HUES48 (cell line): ENCODE data around the gene EFR3B.

ENCODE experiments used
- H3K27ac ChIP-seq: one replicate; pipeline ENCODE4 v1.7.0; 2013; ENCODE audit warnings: low read depth, low read length, inconsistent platforms
- H3K27me3 ChIP-seq: 2 replicates; pipeline ENCODE4 v1.6.1; 2013; ENCODE audit warnings: mild to moderate bottlenecking, low read length; ENCODE audit not compliant: control insufficient read depth, insufficient read depth
- H3K36me3 ChIP-seq: 2 replicates; pipeline ENCODE4 v1.6.1; 2013; ENCODE audit warnings: low read length; ENCODE audit not compliant: control insufficient read depth, insufficient read depth
- H3K4me1 ChIP-seq: 2 replicates; pipeline ENCODE4 v1.6.1; 2013; ENCODE audit warnings: mild to moderate bottlenecking, low read length; ENCODE audit not compliant: control insufficient read depth, insufficient read depth
- H3K4me3 ChIP-seq: 2 replicates; pipeline ENCODE4 v1.5.1; 2013; ENCODE audit warnings: mild to moderate bottlenecking, low read depth, low read length
- H3K9ac ChIP-seq: 2 replicates; pipeline ENCODE4 v1.6.1; 2013; ENCODE audit warnings: mild to moderate bottlenecking, low read depth, low read length, moderate library complexity
- H3K9me3 ChIP-seq: 2 replicates; pipeline ENCODE4 v1.6.1; 2013; ENCODE audit warnings: low read length; ENCODE audit not compliant: control insufficient read depth, insufficient read depth

EFR3B gene

DNA sequence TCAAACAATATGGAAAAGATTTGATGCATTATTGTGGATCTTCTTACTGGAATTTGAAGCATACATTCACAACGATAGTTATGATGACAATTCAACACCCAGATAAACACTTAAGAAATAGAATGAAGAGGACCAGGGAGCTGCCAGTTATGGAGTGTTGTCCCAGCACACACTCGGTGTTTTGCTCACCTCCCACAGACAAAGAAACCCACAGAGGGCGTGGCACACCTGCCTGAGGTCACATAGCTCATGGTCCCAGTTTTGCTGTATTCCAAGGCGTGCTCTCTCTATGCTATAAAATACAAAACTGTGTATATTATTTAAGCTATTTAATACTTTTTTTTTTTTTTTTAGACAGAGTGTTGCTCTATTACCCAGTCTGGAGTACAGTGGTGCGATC is 31.1 kb downstream of the EFR3B start:
- Histone ChIP-seq H3K36me3 (no peaks in the 10 kb centered on the region), H3K4me3 (no peak overlapping the region), H3K4me1 (no peaks in the 10 kb centered on the region), H3K9me3 (no peaks in the 10 kb centered on the region), H3K27ac (no peak overlapping the region), H3K9ac (no peak overlapping the region), H3K27me3 (no peaks in the 10 kb centered on the region)

DNA sequence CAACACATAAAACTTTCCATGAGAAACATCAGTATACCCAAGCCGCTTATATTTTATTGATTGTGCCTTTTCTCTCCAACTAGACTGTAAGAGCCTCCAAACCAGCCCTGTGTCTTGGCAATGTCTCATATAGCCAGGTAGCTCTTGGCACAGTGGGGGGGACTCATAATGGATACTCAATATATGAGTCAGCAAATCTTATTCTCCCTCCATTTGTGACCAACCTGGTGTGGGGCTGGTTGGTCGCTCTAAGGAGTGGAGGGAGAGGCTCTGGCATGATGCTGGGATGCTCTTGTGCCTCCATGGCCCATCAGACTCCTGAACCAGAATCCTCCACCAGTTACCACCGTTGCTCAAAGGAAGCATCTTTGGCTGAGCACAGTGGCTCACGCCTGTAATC is 32.0 kb downstream of the EFR3B start:
- Histone ChIP-seq H3K9me3 (no peaks in the 10 kb centered on the region), H3K4me3 (no peak overlapping the region), H3K4me1 (no peaks in the 10 kb centered on the region), H3K9ac (no peak overlapping the region), H3K36me3 (no peaks in the 10 kb centered on the region), H3K27me3 (no peaks in the 10 kb centered on the region), H3K27ac (no peak overlapping the region)

DNA sequence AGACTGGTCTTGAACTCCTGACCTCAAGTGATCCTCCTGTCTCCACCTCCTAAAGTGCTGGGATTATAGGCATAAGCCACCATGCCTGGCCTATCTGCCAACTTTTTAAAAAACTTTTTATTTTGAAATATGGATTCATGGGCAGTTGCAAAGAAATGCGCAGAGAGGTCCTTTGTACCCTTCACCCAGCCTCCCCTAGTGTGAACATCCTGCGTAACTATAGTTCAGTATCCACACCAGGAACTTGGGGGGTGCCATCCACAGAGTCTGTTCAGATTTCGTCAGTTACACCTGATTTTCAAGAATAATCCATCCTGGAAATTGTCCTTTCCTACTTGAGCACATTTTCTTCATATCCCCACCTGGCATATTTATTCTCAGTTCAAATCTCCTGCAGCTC is 33.0 kb downstream of the EFR3B start:
- no peak overlapping the region for H3K9ac ChIP-seq
- H3K9me3 ChIP-seq, result no peaks in the 10 kb centered on the region
- no peaks in the 10 kb centered on the region for H3K27me3 ChIP-seq
- no peak overlapping the region for H3K4me3 ChIP-seq
- H3K4me1 ChIP-seq, result no peaks in the 10 kb centered on the region
- no peak overlapping the region for H3K27ac ChIP-seq
- no peaks in the 10 kb centered on the region for H3K36me3 ChIP-seq

DNA sequence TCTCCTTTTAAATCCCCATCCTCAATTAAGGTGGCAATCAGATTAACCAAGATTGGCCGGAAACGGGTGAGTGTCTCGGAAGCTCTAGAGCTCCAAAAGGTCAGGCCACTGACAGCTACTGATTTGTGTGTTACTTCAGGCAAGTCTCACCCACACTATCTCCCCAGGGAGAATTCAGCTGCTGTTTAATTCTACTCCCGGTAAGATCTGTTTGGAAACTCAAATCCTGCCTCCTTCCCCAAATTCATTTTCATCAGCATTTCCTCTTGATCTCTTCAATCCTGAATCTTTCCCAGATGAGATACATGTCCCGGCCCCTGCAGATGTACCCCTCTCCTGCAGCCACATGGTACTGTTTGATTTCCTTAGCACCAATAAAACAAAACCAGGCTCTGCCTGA is 34.9 kb downstream of the EFR3B start:
- H3K36me3 ChIP-seq, result no peaks in the 10 kb centered on the region
- H3K27ac ChIP-seq, result no peak overlapping the region
- no peak overlapping the region for H3K9ac ChIP-seq
- H3K4me3 ChIP-seq, result no peak overlapping the region
- H3K9me3 ChIP-seq, result no peaks in the 10 kb centered on the region
- no peaks in the 10 kb centered on the region for H3K4me1 ChIP-seq
- H3K27me3 ChIP-seq, result no peaks in the 10 kb centered on the region

DNA sequence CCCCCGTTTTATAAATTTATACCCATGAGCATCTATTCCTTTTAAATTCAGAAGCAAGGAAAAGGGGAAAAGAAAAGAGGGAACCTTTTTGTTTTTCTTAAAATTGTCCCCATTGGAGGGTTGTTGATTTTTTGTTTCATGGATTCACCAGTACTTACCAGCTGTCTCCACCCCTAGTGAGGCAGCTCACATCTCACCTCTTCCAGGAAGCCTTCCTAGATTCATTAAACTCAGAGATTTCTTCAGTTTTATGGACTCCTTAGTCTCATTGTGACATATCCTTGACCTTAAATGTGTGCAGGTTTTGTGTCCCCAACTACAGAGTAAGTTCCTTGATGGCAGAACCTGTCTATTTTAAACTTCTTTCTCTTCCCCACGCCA is 35.9 kb downstream of the EFR3B start:
- Histone ChIP-seq H3K4me1 (no peaks in the 10 kb centered on the region), H3K9me3 (no peaks in the 10 kb centered on the region), H3K27ac (no peak overlapping the region), H3K27me3 (no peaks in the 10 kb centered on the region), H3K4me3 (no peak overlapping the region), H3K9ac (no peak overlapping the region), H3K36me3 (no peaks in the 10 kb centered on the region)

DNA sequence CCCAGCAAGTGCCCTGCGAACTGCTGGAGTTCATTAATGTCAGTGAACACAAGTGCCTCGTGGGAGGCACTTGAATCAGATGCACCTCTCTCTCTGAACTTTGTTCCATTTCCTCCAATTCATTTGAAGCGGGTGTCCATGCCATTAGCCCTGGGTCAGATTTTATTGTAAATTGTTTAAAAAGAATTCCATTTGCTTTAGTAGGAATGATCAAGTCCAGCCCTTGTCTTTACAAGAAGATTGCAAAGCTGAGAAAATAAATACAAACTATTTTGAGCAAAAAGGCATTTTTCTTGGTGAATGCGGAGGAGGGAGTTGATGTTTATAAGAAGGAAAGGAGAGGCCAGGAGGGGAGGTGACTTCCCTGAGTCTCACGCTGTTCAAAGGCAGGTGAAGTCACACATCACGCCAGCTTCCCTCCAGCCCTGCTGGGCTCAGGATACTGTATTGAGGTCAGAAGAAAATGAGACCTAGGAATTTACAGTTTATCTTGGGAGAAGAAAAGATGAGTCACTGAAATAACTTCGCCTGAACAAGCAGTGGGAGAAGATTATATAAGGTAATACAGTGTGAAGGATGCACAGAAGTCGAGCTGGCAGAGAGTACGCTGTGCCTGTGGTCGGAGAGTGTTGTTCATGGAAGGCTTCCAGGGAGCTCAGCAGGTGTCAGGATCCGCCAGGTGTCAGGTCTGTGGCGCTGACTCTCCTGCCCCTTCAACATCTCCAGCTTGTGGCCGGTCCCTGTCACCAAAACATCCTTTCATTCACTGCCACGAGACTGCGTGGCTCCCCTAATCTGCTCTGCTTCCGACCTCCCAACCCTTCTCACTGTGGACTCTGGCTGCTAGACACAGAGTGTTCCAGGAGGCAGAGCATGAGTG is 36.5 kb downstream of the EFR3B start:
- Histone ChIP-seq H3K4me3 (no peak overlapping the region), H3K36me3 (no peaks in the 10 kb centered on the region), H3K27me3 (no peaks in the 10 kb centered on the region), H3K27ac (no peak overlapping the region), H3K4me1 (no peaks in the 10 kb centered on the region), H3K9ac (no peak overlapping the region), H3K9me3 (no peaks in the 10 kb centered on the region)

DNA sequence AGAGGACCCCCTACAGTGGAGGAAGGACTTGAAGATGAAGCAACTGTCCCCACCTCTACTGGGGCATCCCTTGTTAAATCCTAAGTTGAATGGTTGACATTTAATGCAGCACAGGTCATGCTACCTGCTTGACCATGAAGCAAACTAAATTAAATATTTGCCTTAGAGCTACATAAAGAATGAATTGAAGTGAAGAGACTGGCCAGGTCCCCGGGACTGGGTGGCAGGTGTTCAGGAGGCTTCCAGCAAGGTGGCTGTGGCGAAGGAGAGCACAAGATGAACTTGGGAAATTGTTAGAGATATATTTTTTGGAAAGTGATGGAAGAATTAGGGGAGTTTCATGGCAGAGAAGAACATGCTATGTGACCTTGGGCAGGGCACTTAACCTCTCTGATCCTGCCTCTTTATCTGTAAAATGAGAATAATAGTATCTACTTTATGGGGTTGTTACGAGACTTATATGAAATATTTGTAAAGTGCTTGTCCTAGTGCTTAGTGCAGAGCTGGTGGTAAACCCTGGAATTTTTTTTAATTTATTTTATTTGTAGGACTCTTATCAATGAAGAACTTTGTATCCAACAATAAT is 37.3 kb downstream of the EFR3B start:
- no peak overlapping the region for H3K27ac ChIP-seq
- H3K27me3 ChIP-seq, result no peaks in the 10 kb centered on the region
- no peaks in the 10 kb centered on the region for H3K36me3 ChIP-seq
- no peaks in the 10 kb centered on the region for H3K4me1 ChIP-seq
- no peak overlapping the region for H3K4me3 ChIP-seq
- H3K9ac ChIP-seq, result no peak overlapping the region
- H3K9me3 ChIP-seq, result no peaks in the 10 kb centered on the region

DNA sequence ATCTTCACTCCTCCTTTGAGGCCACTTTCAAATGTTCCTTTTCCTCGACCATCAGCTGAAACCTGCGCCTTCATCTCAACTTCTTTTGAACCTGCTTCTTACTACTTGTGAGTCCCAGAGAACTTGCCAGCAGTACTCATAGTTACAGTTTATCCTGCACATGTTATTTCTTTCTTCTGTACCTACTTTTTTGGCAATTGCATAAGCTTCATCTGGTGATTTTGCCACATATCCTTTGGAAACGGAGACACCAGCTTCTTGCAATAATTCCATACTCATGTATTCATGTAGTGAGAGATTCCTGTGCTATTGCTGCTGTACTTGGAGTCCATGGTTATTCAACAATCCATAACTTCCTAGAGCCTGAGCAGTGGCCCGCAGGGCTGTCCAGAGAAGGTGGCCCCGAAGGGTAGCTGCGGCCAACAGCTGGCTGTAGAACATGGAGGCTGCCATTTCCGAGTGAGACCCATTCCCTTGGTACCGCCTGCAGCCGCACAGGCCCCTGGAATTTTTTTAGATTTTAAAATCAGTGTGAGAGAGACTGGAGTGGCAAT is 39.4 kb downstream of the EFR3B start:
- no peak overlapping the region for H3K9ac ChIP-seq
- no peak overlapping the region for H3K27ac ChIP-seq
- no peaks in the 10 kb centered on the region for H3K9me3 ChIP-seq
- no peak overlapping the region for H3K4me3 ChIP-seq
- H3K36me3 ChIP-seq, result no peaks in the 10 kb centered on the region
- no peaks in the 10 kb centered on the region for H3K4me1 ChIP-seq
- H3K27me3 ChIP-seq, result no peaks in the 10 kb centered on the region

DNA sequence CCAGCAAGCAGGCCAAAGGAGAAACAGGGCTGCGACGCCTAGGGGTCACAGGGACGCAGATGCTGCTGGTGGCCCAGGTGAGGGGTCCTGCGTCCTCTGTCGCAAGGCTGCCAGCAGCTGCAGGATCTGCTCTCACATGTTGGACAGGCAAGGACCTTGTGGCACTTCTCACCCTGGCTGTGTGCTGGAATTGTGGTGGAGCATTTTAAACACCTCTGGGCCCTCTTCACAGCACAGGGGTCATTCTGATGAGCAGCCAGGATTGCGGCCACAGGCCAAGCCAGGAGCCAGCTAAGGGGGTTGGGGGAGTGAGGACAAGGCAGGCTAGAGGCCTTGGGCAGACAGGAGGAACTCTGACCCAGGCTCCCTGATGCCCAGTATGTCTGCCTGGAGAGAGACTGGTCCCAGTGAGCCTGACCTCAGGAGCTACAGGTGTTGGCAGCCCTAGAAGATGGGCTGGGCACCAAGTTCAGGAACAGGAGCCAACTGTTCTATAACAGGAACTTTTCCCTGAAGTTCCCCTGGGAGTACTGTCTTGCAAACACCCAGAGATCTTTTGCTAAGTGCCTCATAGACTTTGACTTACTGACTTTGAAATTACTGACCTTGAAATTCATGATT is 40.2 kb downstream of the EFR3B start:
- H3K4me3 ChIP-seq, result no peak overlapping the region
- no peak overlapping the region for H3K27ac ChIP-seq
- no peaks in the 10 kb centered on the region for H3K9me3 ChIP-seq
- H3K4me1 ChIP-seq, result no peaks in the 10 kb centered on the region
- H3K27me3 ChIP-seq, result no peaks in the 10 kb centered on the region
- no peak overlapping the region for H3K9ac ChIP-seq
- H3K36me3 ChIP-seq, result no peaks in the 10 kb centered on the region

DNA sequence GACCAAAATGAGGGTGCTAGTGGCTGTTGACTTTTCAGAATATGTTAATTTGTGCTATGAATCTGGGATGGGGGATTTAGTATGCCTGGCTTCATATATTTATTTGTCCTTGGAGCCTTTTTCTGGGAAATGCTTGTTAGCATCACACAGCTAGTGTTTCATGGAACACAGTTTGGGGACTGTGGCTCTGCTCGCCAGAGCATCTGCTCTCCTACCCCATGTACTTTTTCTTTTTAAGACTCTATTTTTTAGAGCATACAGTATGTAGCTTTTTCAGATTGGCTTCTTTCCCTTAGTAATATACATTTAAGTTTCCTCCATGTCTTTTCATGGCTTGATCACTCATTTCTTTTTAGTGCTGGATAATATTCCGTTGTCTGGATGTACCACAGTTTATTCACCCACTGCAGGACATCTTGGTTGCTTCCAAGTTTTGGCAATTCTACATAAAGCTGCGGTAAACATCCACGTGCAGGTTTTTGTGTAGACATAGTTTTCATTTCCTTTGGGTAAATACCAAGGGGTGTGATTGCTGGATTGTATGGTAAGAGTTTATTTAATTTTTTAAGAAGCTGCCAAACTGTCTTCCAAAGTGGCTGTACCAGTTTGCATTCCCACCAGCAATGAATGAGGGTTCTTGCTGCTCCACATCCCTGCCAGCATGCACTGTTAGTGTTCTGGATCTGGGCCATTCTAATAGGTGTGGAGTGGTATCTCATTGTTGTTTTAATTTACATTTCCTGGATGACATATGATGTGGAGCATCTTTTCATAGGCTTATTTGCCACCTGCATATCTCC is 44.1 kb downstream of the EFR3B start:
- no peaks in the 10 kb centered on the region for H3K9me3 ChIP-seq
- H3K27ac ChIP-seq, result no peak overlapping the region
- no peak overlapping the region for H3K9ac ChIP-seq
- H3K36me3 ChIP-seq, result no peaks in the 10 kb centered on the region
- H3K4me1 ChIP-seq, result peaks cover 23% of the 10 kb centered on the region
- peaks cover 9% of the 10 kb centered on the region for H3K27me3 ChIP-seq
- no peak overlapping the region for H3K4me3 ChIP-seq
